Measurements from ENCODE around the gene SPCS1. TPM values are rescaled to one million over a fixed set of nuclear protein-coding genes. Genes with fewer than 3 reads are reported as not detected.

SPCS1 gene
- total and polyA plus RNA-seq, 9 of the 15 experiments (the other 6 are each of a cell fraction or from before 2014, with no cell fraction given): 73.9 to 567 (median 127) TPM

- TF ChIP-seq FOXK2 (conservative IDR thresholded peaks at IDR 0.05 in 1 of 2, IDR thresholded peaks at IDR 0.05 in 1 of 2; ENCODE audit: low read depth in 2 of 2): peak; percentile 33 to 59; a peak in 2 of 4 replicates
- no peak for TF ChIP-seq IRF2 (CRISPR knock-in tag; IDR thresholded peaks at IDR 0.05)
- peak; percentile 52; the same call in 1 of the 2 replicates for TF ChIP-seq ZNF431 (CRISPR knock-in tag; IDR thresholded peaks at IDR 0.05)
- TF ChIP-seq ETV5 (CRISPR knock-in tag; IDR thresholded peaks at IDR 0.05; ENCODE audit: low read depth): peak; percentile 75; the same call in 1 of the 2 replicates
- peak; percentile 36; the same call in 1 of the 2 replicates for TF ChIP-seq LEF1 (IDR thresholded peaks at IDR 0.05)
- peak; percentile 76 for TF ChIP-seq ARID1B (IDR thresholded peaks at IDR 0.05)
- TF ChIP-seq HMBOX1 (IDR thresholded peaks at IDR 0.05): peak; percentile 39; the same call in 1 of the 2 replicates
- no peak for TF ChIP-seq FOXK1 (CRISPR knock-in tag; IDR thresholded peaks at IDR 0.05; ENCODE audit: borderline replicate concordance)
- peak; percentile 97 for TF ChIP-seq MEIS2 (IDR thresholded peaks at IDR 0.05; ENCODE audit: partially characterized antibody)
- TF ChIP-seq, protein P1, sequence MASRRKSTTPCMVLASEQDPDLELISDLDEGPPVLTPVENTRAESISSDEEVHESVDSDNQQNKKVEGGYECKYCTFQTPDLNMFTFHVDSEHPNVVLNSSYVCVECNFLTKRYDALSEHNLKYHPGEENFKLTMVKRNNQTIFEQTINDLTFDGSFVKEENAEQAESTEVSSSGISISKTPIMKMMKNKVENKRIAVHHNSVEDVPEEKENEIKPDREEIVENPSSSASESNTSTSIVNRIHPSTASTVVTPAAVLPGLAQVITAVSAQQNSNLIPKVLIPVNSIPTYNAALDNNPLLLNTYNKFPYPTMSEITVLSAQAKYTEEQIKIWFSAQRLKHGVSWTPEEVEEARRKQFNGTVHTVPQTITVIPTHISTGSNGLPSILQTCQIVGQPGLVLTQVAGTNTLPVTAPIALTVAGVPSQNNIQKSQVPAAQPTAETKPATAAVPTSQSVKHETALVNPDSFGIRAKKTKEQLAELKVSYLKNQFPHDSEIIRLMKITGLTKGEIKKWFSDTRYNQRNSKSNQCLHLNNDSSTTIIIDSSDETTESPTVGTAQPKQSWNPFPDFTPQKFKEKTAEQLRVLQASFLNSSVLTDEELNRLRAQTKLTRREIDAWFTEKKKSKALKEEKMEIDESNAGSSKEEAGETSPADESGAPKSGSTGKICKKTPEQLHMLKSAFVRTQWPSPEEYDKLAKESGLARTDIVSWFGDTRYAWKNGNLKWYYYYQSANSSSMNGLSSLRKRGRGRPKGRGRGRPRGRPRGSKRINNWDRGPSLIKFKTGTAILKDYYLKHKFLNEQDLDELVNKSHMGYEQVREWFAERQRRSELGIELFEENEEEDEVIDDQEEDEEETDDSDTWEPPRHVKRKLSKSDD (conservative IDR thresholded peaks at IDR 0.05; ENCODE audit: low read length): no peak
- peak; percentile 58; the same call in 1 of the 2 replicates for TF ChIP-seq ZBTB34 (CRISPR knock-in tag; IDR thresholded peaks at IDR 0.05)
- no peak for TF ChIP-seq VEZF1 (CRISPR knock-in tag; IDR thresholded peaks at IDR 0.05)
- TF ChIP-seq RFX7 (CRISPR knock-in tag; IDR thresholded peaks at IDR 0.05): no peak
- no peak for TF ChIP-seq ZNF436 (CRISPR knock-in tag; IDR thresholded peaks at IDR 0.05)
- TF ChIP-seq ZKSCAN3 (CRISPR knock-in tag; IDR thresholded peaks at IDR 0.05): no peak
These were observed 11.2 kb upstream of the SPCS1 start (continued) for GRCh38 chr3:52694528-52695189.

Data from K562 (cell line).